Left kidney (tissue), 2 donors: ENCODE data around the gene CDK4. TPM values are rescaled to one million over a fixed set of nuclear protein-coding genes. Genes with fewer than 3 reads are reported as not detected.
"Not testable (repeated sequence)": the region's sequence is repeated elsewhere in the genome, so short reads cannot be mapped to it uniquely, and the experiment has no call there.

Experiments
- DNase-seq: peaks from one replicate; pipeline ENCODE4 v3.0.0-alpha.2; 2013
- polyA plus RNA-seq: library from polyadenylated mRNA; unstranded; fragments of 120-200 nt; gene quantifications from one replicate; pipeline ENCODE4 v1.2.1, GENCODE V29; 2013; ENCODE audit not compliant: insufficient read length

The CDK4 gene
- polyA plus RNA-seq, 1 donor = 226 TPM

- DNase-seq = no peak
Measured at GRCh38 chr12:57726151-57726883, 25.8 kb downstream of the CDK4 start.

- DNase-seq = no peak
Measured at GRCh38 chr12:57725851-57726150, 26.3 kb downstream of the CDK4 start.

- DNase-seq = no peak
Measured at GRCh38 chr12:57724936-57725740, 27.0 kb downstream of the CDK4 start.

GRCh38 chr12:57724003-57724935 lies 27.8 kb downstream of the CDK4 start:
- DNase-seq = no peak

GRCh38 chr12:57723630-57723962 lies 28.5 kb downstream of the CDK4 start:
- no peak for DNase-seq

- no peak for DNase-seq
Measured at GRCh38 chr12:57722716-57723629, 29.1 kb downstream of the CDK4 start.

GRCh38 chr12:57721846-57722608 lies 30.1 kb downstream of the CDK4 start:
- not testable (repeated sequence) for DNase-seq

- DNase-seq = no peak
Measured at GRCh38 chr12:57720606-57721595, 31.2 kb downstream of the CDK4 start.

- DNase-seq = no peak
Measured at GRCh38 chr12:57719777-57720605, 32.1 kb downstream of the CDK4 start.

GRCh38 chr12:57718641-57719528 lies 33.2 kb downstream of the CDK4 start:
- DNase-seq = no peak

- DNase-seq = no peak
Measured at GRCh38 chr12:57717846-57718640, 34.1 kb downstream of the CDK4 start.

- DNase-seq = no peak
Measured at GRCh38 chr12:57717131-57717530, 35.0 kb downstream of the CDK4 start.

GRCh38 chr12:57716305-57716704 lies 35.8 kb downstream of the CDK4 start:
- DNase-seq = no peak

GRCh38 chr12:57715786-57716185 lies 36.3 kb downstream of the CDK4 start:
- no peak for DNase-seq

GRCh38 chr12:57715036-57715748 lies 36.9 kb downstream of the CDK4 start:
- not testable (repeated sequence) for DNase-seq

- no peak for DNase-seq
Measured at GRCh38 chr12:57713209-57713608, 38.9 kb downstream of the CDK4 start.
